PC-9 (cell line): ENCODE measurements around the gene TMEM164.

Experiments
- CTCF ChIP-seq: fragments of 200-600 bp; sonication (generic); conservative IDR thresholded peaks from 2 replicates; pipeline ENCODE4 v1.6.1; 2017; ENCODE audit warnings: mixed run types, antibody characterized with exemption, mild to moderate bottlenecking, moderate library complexity
- EZH2 ChIP-seq: fragments of 200-600 bp; sonication (generic); IDR thresholded peaks from 2 replicates; pipeline ENCODE4 v1.8.0; 2017; ENCODE audit warnings: antibody characterized with exemption, low read depth

DNA sequence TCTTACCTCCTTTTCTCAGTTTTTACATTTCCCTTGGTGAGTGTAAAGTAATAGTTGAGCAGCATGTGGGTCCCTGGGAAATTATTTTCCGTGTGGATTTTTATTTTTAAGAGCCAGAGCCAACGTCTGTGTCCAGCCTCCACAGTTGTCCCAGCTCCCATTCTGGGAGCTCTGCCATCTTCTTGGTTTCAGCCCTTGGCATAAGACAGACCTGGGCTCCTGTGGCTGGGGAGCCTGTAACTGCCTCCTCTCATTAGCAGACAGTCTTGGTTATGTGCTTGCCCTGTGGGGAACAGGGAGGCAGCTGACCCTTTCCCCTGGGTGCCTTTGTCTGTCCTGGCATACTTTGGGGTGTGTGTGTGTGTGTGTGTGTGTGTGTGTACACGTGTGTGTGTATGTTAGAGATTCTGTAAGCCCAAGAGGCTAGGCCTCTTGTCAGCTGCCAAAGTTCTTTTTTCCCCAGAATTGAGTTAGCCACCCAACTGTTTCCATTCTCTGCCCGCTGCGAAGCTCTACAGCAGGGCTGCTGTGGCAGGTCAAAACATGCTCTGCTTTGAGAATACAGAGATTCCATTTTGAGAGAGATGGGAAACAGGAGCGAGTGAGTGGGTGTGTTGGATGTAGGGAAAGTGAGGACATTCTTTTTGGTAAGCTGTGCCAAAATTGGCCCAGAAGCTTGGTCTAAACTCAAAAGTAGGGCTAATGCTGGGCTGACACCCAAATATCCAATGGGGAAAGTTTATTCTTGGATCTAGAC lies 140.7 kb downstream of the TMEM164 start:
- TF ChIP-seq CTCF (no peak), EZH2 (no peak)
